MG63 (cell line): ENCODE results near the gene KRT77. TPM values are rescaled to one million over a fixed set of nuclear protein-coding genes. Genes with fewer than 3 reads are reported as not detected.

Experiments
- DNase-seq: peaks from one replicate; pipeline ENCODE4 v3.0.0-alpha.2; 2020
- H3K27me3 ChIP-seq: fragments of 250-450 bp; sonication (Bioruptor Pico); 2 replicates; pipeline ENCODE4 v1.5.1; 2020; ENCODE audit warnings: mild to moderate bottlenecking, moderate library complexity
- H3K36me3 ChIP-seq: fragments of 250-450 bp; sonication (Bioruptor Pico); 2 replicates; pipeline ENCODE4 v1.5.1; 2020; ENCODE audit warnings: mild to moderate bottlenecking, moderate library complexity
- H3K4me3 ChIP-seq: fragments of 250-450 bp; sonication (Bioruptor Pico); 2 replicates; pipeline ENCODE4 v1.5.1; 2020; ENCODE audit warnings: mild to moderate bottlenecking, moderate library complexity
- H3K9me3 ChIP-seq: fragments of 250-450 bp; sonication (Bioruptor Pico); 2 replicates; pipeline ENCODE4 v1.5.1; 2020; ENCODE audit warnings: mild to moderate bottlenecking, moderate library complexity
- total RNA-seq: library from RNA; depleted of rRNA; stranded (reverse); fragments of >200 nt; shearing (Covaris generic); gene quantifications from 2 replicates; pipeline ENCODE4 v1.2.3, GENCODE V29; 2014; ENCODE audit warnings: low replicate concordance

The KRT77 gene
- total RNA-seq, 1 experiment from 2014 or later, result not detected

GRCh38 chr12:52659395-52659794 lies 43.9 kb downstream of the KRT77 start:
- Histone ChIP-seq H3K4me3 (no peak overlapping the region), H3K27me3 (peaks cover under 1% of the 10 kb centered on the region; the same call in 1 of the 2 replicates), H3K9me3 (no peaks in the 10 kb centered on the region), H3K36me3 (no peaks in the 10 kb centered on the region)
- DNase-seq, result no peak

- H3K27me3 ChIP-seq, result peaks cover 3% of the 10 kb centered on the region
- no peak for DNase-seq
- no peaks in the 10 kb centered on the region for H3K36me3 ChIP-seq
- H3K9me3 ChIP-seq, result no peaks in the 10 kb centered on the region
- H3K4me3 ChIP-seq, result no peak overlapping the region
These were observed 45.1 kb downstream of the KRT77 start for GRCh38 chr12:52658196-52658595.

GRCh38 chr12:52657250-52657902 lies 45.9 kb downstream of the KRT77 start:
- no peak overlapping the region for H3K4me3 ChIP-seq
- H3K36me3 ChIP-seq, result no peaks in the 10 kb centered on the region
- DNase-seq, result no peak
- H3K27me3 ChIP-seq, result peaks cover 6% of the 10 kb centered on the region
- H3K9me3 ChIP-seq, result no peaks in the 10 kb centered on the region

GRCh38 chr12:52656616-52657015 lies 46.7 kb downstream of the KRT77 start:
- H3K9me3 ChIP-seq, result no peaks in the 10 kb centered on the region
- no peak overlapping the region for H3K4me3 ChIP-seq
- H3K36me3 ChIP-seq, result no peaks in the 10 kb centered on the region
- peaks cover 6% of the 10 kb centered on the region for H3K27me3 ChIP-seq
- DNase-seq, result no peak

GRCh38 chr12:52655720-52656124 lies 47.6 kb downstream of the KRT77 start:
- no peak for DNase-seq
- no peaks in the 10 kb centered on the region for H3K36me3 ChIP-seq
- no peak overlapping the region for H3K4me3 ChIP-seq
- H3K9me3 ChIP-seq, result no peaks in the 10 kb centered on the region
- peaks cover 6% of the 10 kb centered on the region for H3K27me3 ChIP-seq

- Histone ChIP-seq H3K36me3 (no peaks in the 10 kb centered on the region), H3K4me3 (no peak overlapping the region), H3K27me3 (peaks cover 6% of the 10 kb centered on the region), H3K9me3 (no peaks in the 10 kb centered on the region)
- peak; percentile 8 for DNase-seq
These were observed 48.1 kb downstream of the KRT77 start for GRCh38 chr12:52655251-52655650.

- no peak for DNase-seq
- no peaks in the 10 kb centered on the region for H3K36me3 ChIP-seq
- H3K4me3 ChIP-seq, result no peak within 1 kb of the TSS
- peaks cover 6% of the 10 kb centered on the region for H3K27me3 ChIP-seq
- H3K9me3 ChIP-seq, result no peaks in the 10 kb centered on the region
These were observed 51.5 kb downstream of the KRT77 start, which contains the start of gene KRT2 for GRCh38 chr12:52651726-52652261. KRT2 (minus strand) TSS chr12:52652211; CDS start chr12:52652142, 69 bp downstream.

GRCh38 chr12:52650520-52651081 lies 52.7 kb downstream of the KRT77 start:
- peak; percentile 51 for DNase-seq
- Histone ChIP-seq H3K27me3 (peaks cover 6% of the 10 kb centered on the region), H3K36me3 (no peaks in the 10 kb centered on the region), H3K4me3 (no peak overlapping the region), H3K9me3 (no peaks in the 10 kb centered on the region)

- no peak overlapping the region for H3K4me3 ChIP-seq
- H3K27me3 ChIP-seq, result peaks cover 4% of the 10 kb centered on the region; the same call in 1 of the 2 replicates
- no peaks in the 10 kb centered on the region for H3K36me3 ChIP-seq
- DNase-seq, result no peak
- H3K9me3 ChIP-seq, result no peaks in the 10 kb centered on the region
These were observed 54.3 kb downstream of the KRT77 start for GRCh38 chr12:52649066-52649465.

GRCh38 chr12:52648012-52648550 lies 55.2 kb downstream of the KRT77 start:
- H3K36me3 ChIP-seq, result no peaks in the 10 kb centered on the region
- no peak overlapping the region for H3K4me3 ChIP-seq
- H3K27me3 ChIP-seq, result peaks cover 2% of the 10 kb centered on the region; the same call in 1 of the 2 replicates
- DNase-seq, result no peak
- H3K9me3 ChIP-seq, result no peaks in the 10 kb centered on the region

GRCh38 chr12:52647601-52648000 lies 55.7 kb downstream of the KRT77 start:
- H3K27me3 ChIP-seq, result no peaks in the 10 kb centered on the region
- no peaks in the 10 kb centered on the region for H3K9me3 ChIP-seq
- no peaks in the 10 kb centered on the region for H3K36me3 ChIP-seq
- no peak for DNase-seq
- H3K4me3 ChIP-seq, result no peak overlapping the region

- DNase-seq, result no peak
- Histone ChIP-seq H3K9me3 (no peaks in the 10 kb centered on the region), H3K36me3 (no peaks in the 10 kb centered on the region), H3K27me3 (no peaks in the 10 kb centered on the region), H3K4me3 (no peak overlapping the region)
These were observed 56.7 kb downstream of the KRT77 start for GRCh38 chr12:52646613-52647012.

GRCh38 chr12:52645982-52646381 lies 57.3 kb downstream of the KRT77 start:
- Histone ChIP-seq H3K4me3 (no peak overlapping the region), H3K9me3 (no peaks in the 10 kb centered on the region), H3K36me3 (no peaks in the 10 kb centered on the region), H3K27me3 (no peaks in the 10 kb centered on the region)
- DNase-seq, result no peak

GRCh38 chr12:52645120-52645761 lies 58.1 kb downstream of the KRT77 start:
- Histone ChIP-seq H3K27me3 (peaks cover 3% of the 10 kb centered on the region; the same call in 1 of the 2 replicates), H3K4me3 (no peak overlapping the region), H3K36me3 (no peaks in the 10 kb centered on the region), H3K9me3 (no peaks in the 10 kb centered on the region)
- DNase-seq, result no peak

GRCh38 chr12:52644078-52644415 lies 59.3 kb downstream of the KRT77 start:
- DNase-seq, result no peak
- H3K9me3 ChIP-seq, result no peaks in the 10 kb centered on the region
- no peaks in the 10 kb centered on the region for H3K36me3 ChIP-seq
- peaks cover 6% of the 10 kb centered on the region; the same call in 1 of the 2 replicates for H3K27me3 ChIP-seq
- H3K4me3 ChIP-seq, result no peak overlapping the region

- DNase-seq, result no peak
- no peak overlapping the region for H3K4me3 ChIP-seq
- H3K36me3 ChIP-seq, result no peaks in the 10 kb centered on the region
- peaks cover 8% of the 10 kb centered on the region; the same call in 1 of the 2 replicates for H3K27me3 ChIP-seq
- H3K9me3 ChIP-seq, result no peaks in the 10 kb centered on the region
These were observed 59.9 kb downstream of the KRT77 start for GRCh38 chr12:52643233-52644077.
